Right atrium auricular region (tissue), 2 donors: ENCODE results near the gene DUOXA1. TPM values are rescaled to one million over a fixed set of nuclear protein-coding genes. Genes with fewer than 3 reads are reported as not detected.

ENCODE experiments used
- DNase-seq: peaks from one replicate; pipeline ENCODE4 v3.0.0-alpha.2; 2019; ENCODE audit warnings: low spot score
- H3K27ac ChIP-seq, 2 donors: fragments of 200-600 bp; sonication (generic); 1 replicate in 1 of 2; 2 replicates in 1 of 2; pipeline ENCODE4 v1.5.1; 2016 to 2019
- H3K27me3 ChIP-seq, 2 donors: fragments of 200-600 bp; sonication (generic); one replicate each; pipeline versions ENCODE4 v1.5.1 to v1.6.0; 2017 to 2019
- H3K36me3 ChIP-seq: fragments of 200-600 bp; sonication (generic); one replicate; pipeline ENCODE4 v1.5.1; 2016
- H3K4me1 ChIP-seq, 2 donors: fragments of 200-600 bp; sonication (generic); one replicate each; pipeline versions ENCODE4 v1.5.1 to v1.6.0; 2017 to 2019
- H3K4me3 ChIP-seq, 2 donors: fragments of 200-600 bp; sonication (generic); 1 replicate in 1 of 2; 2 replicates in 1 of 2; pipeline ENCODE4 v1.5.1; 2017 to 2019; ENCODE audit warnings: mild to moderate bottlenecking in 1 of 2, moderate library complexity in 1 of 2
- H3K9me3 ChIP-seq, 2 donors: fragments of 200-600 bp; sonication (generic); one replicate each; pipeline ENCODE4 v1.5.1; 2019
- CTCF ChIP-seq, 2 donors: fragments of 200-600 bp; sonication (generic); IDR thresholded peaks; one replicate each; pipeline ENCODE4 v1.5.1; 2019; ENCODE audit warnings: antibody characterized with exemption in 2 of 2
- total RNA-seq, 2 donors: library from RNA; depleted of rRNA; stranded (reverse); fragments of >200 nt; gene quantifications; one replicate each; pipeline ENCODE4 v1.1.0, GENCODE V29; 2016

Gene DUOXA1
- total RNA-seq, 2 donors from 2014 or later = 0.41 to 2.7 TPM

- H3K27me3 ChIP-seq = no peaks in the 10 kb centered on the region
- H3K27ac ChIP-seq = no peak overlapping the region
- no peak for DNase-seq
- H3K4me1 ChIP-seq = peaks cover 0 to 19% of the 10 kb centered on the region in 2 donors
- H3K4me3 ChIP-seq = no peak overlapping the region
- no peak for TF ChIP-seq CTCF (IDR thresholded peaks at IDR 0.05)
- no peaks in the 10 kb centered on the region for H3K9me3 ChIP-seq
- H3K36me3 ChIP-seq = no peaks in the 10 kb centered on the region
These were observed 35.9 kb upstream of the DUOXA1 start for GRCh38 chr15:45165536-45165935.

DNA sequence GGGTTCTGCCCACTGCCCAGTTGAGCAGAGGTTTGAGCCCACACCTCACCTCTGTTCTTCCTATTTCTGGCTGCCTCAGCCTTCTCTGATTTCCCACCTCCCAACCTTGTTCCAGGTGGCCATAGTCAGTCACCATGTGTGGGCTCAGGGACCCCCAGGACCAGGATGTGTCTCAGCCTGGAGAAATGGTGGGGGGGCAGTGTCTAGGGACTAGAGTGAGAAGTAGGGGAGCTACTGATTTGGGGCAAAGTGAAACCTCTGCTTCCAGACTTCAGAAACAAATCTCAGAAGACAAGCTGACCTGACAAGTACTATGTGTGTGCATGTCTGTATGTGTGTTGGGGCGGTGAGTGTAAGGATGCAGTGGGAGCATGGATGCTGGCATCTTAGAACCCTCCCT lies 35.2 kb upstream of the DUOXA1 start:
- Histone ChIP-seq H3K36me3 (no peaks in the 10 kb centered on the region), H3K27ac (no peak overlapping the region), H3K9me3 (no peaks in the 10 kb centered on the region), H3K27me3 (no peaks in the 10 kb centered on the region), H3K4me1 (peaks cover 0 to 19% of the 10 kb centered on the region in 2 donors), H3K4me3 (no peak overlapping the region)
- no peak for DNase-seq
- no peak for TF ChIP-seq CTCF (IDR thresholded peaks at IDR 0.05)

- H3K27me3 ChIP-seq = no peaks in the 10 kb centered on the region
- no peaks in the 10 kb centered on the region for H3K9me3 ChIP-seq
- H3K36me3 ChIP-seq = no peaks in the 10 kb centered on the region
- TF ChIP-seq CTCF (IDR thresholded peaks at IDR 0.05) = no peak
- no peak for DNase-seq
- H3K4me3 ChIP-seq = no peak overlapping the region
- peaks cover 0 to 19% of the 10 kb centered on the region in 2 donors for H3K4me1 ChIP-seq
- H3K27ac ChIP-seq = no peak overlapping the region
These were observed 33.8 kb upstream of the DUOXA1 start for GRCh38 chr15:45163508-45163856.

DNA sequence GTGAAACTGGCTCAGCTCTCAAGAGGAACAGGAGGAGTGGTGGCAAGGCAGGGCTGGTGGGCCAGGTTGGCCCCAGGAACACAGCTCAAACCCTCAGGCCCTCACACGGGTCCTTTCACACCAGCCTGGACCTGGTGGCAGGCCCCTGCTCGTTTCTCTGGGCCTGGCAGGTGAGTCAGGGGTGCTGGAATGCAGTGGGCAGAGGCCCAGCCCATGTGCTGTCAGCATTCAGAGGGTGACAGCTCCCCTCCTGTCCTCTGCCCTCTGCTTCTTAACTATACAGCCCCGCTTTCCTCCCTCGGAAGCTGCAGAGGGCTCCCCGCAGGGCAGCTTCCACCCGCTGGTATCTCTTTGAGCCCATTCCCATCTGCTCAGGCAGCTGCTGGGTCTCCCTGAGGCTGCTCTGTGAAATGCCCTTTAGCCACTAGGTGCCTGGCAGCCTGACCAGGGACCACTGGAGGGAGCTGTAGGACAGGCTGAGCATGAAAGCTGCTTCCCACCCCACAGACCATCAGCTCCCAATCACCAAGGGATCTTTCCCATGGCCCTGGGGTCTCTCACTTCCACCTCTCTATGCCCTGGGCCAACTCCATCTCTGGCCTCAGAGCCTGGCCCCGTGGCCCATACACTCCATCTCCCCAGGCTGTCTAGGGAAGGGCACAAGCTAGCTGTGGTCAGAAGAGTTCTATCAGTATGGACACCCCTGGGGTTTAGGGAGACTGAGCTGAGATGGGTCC lies 33.3 kb upstream of the DUOXA1 start:
- Histone ChIP-seq H3K27ac (peak overlapping the region in 1 of 2 donors; percentile 43), H3K27me3 (no peaks in the 10 kb centered on the region), H3K4me3 (no peak overlapping the region), H3K9me3 (no peaks in the 10 kb centered on the region), H3K36me3 (no peaks in the 10 kb centered on the region), H3K4me1 (peaks cover 0 to 19% of the 10 kb centered on the region in 2 donors)
- TF ChIP-seq CTCF (IDR thresholded peaks at IDR 0.05) = peak; percentile 75 to 88
- DNase-seq = peak; percentile 85

DNA sequence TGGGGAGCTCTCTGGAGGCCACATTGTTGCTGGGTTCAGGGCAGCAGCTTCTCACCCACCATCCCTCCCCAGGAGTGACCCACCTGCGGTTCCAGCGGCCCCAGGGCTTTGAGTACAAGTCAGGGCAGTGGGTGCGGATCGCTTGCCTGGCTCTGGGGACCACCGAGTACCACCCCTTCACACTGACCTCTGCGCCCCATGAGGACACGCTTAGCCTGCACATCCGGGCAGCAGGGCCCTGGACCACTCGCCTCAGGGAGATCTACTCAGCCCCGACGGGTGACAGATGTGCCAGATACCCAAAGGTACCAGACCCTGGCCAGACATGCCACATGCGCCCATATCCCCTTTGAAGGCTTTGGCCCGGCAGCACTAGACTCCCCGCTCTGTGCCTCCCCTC lies 32.0 kb upstream of the DUOXA1 start:
- no peak for TF ChIP-seq CTCF (IDR thresholded peaks at IDR 0.05)
- DNase-seq = no peak
- Histone ChIP-seq H3K27ac (no peak overlapping the region), H3K4me1 (peaks cover 0 to 18% of the 10 kb centered on the region in 2 donors), H3K9me3 (no peaks in the 10 kb centered on the region), H3K27me3 (no peaks in the 10 kb centered on the region), H3K4me3 (no peak overlapping the region), H3K36me3 (no peaks in the 10 kb centered on the region)

- Histone ChIP-seq H3K9me3 (no peaks in the 10 kb centered on the region), H3K27me3 (no peaks in the 10 kb centered on the region), H3K4me3 (no peak overlapping the region), H3K36me3 (no peaks in the 10 kb centered on the region), H3K27ac (no peak overlapping the region), H3K4me1 (peaks cover 0 to 6% of the 10 kb centered on the region in 2 donors)
- no peak for TF ChIP-seq CTCF (IDR thresholded peaks at IDR 0.05)
- DNase-seq = peak; percentile 69
These were observed 28.3 kb upstream of the DUOXA1 start for GRCh38 chr15:45157974-45158373.
